Activated CD4-positive, alpha-beta T cell treated with anti-CD3 and anti-CD28 coated beads, Interleukin-2, amount 10 ng/mL, durations not matched to agents 7 days and 5 days (primary cell): ENCODE data around the gene SLC6A8. TPM values are rescaled to one million over a fixed set of nuclear protein-coding genes. Genes with fewer than 3 reads are reported as not detected.
"Not testable (repeated sequence)": the region's sequence is repeated elsewhere in the genome, so short reads cannot be mapped to it uniquely, and the experiment has no call there.

Experiments
- CTCF ChIA-PET: fragments of 350-600 bp; sonication (Branson Sonifier 250); formaldehyde crosslinking; loops from one replicate; lab custom pipeline; 2021; ENCODE audit warnings: antibody characterized with exemption; lab: Charles Lee
- POLR2A ChIA-PET: fragments of 350-600 bp; sonication (Branson Sonifier 250); formaldehyde crosslinking; loops from one replicate; lab custom pipeline; 2021; ENCODE audit warnings: antibody characterized with exemption; lab: Charles Lee
- DNase-seq: peaks from one replicate; pipeline ENCODE4 v3.0.0-alpha.2; 2020
- H3K27ac Mint-ChIP-seq: one replicate; pipeline ENCODE4 v1.8.0; 2021; ENCODE audit warnings: mild to moderate bottlenecking, moderate library complexity, mixed read lengths
- H3K27me3 Mint-ChIP-seq: one replicate; pipeline ENCODE4 v1.8.0; 2021; ENCODE audit warnings: mixed read lengths
- H3K36me3 Mint-ChIP-seq: one replicate; pipeline ENCODE4 v1.8.0; 2021; ENCODE audit warnings: low read depth, mixed read lengths
- H3K4me1 Mint-ChIP-seq: one replicate; pipeline ENCODE4 v1.8.0; 2021; ENCODE audit warnings: mixed read lengths
- H3K4me3 Mint-ChIP-seq: one replicate; pipeline ENCODE4 v1.8.0; 2021; ENCODE audit warnings: mild to moderate bottlenecking, moderate library complexity, mixed read lengths
- H3K9me3 Mint-ChIP-seq: one replicate; pipeline ENCODE4 v1.8.0; 2021; ENCODE audit warnings: mixed read lengths
- total RNA-seq, 2 experiments: library from RNA; stranded (reverse); gene quantifications; one replicate each; pipeline ENCODE4 v1.2.3, GENCODE V29; 2021

SLC6A8 gene
- total RNA-seq, 2 experiments from 2014 or later, result 0.65 to 0.69 TPM

GRCh38 chrX:153739754-153740486 lies 52.2 kb downstream of the SLC6A8 start:
- peak; percentile 40 for DNase-seq
- peaks cover 2% of the 10 kb centered on the region for H3K27me3 Mint-ChIP-seq
- ChIA-PET POLR2A (no interaction called here), CTCF (no interaction called here)
- peak overlapping the region; percentile 91 for H3K27ac Mint-ChIP-seq
- H3K4me3 Mint-ChIP-seq, result peak overlapping the region; percentile 48
- H3K9me3 Mint-ChIP-seq, result no peaks in the 10 kb centered on the region
- peaks cover 38% of the 10 kb centered on the region for H3K4me1 Mint-ChIP-seq
- H3K36me3 Mint-ChIP-seq, result peaks cover 13% of the 10 kb centered on the region

- Mint-ChIP-seq H3K4me1 (peaks cover 30% of the 10 kb centered on the region), H3K36me3 (peaks cover 7% of the 10 kb centered on the region), H3K27ac (peak overlapping the region; percentile 91), H3K27me3 (peaks cover 2% of the 10 kb centered on the region), H3K9me3 (no peaks in the 10 kb centered on the region), H3K4me3 (peak overlapping the region; percentile 48)
- ChIA-PET CTCF (no interaction called here), POLR2A (no interaction called here)
- no peak for DNase-seq
Measured at GRCh38 chrX:153740631-153741222, 53.0 kb downstream of the SLC6A8 start.

GRCh38 chrX:153741446-153741845 lies 53.7 kb downstream of the SLC6A8 start:
- Mint-ChIP-seq H3K4me1 (peaks cover 30% of the 10 kb centered on the region), H3K9me3 (no peaks in the 10 kb centered on the region), H3K27me3 (peaks cover 5% of the 10 kb centered on the region), H3K27ac (peak overlapping the region; percentile 83), H3K36me3 (peaks cover 7% of the 10 kb centered on the region), H3K4me3 (no peak overlapping the region)
- DNase-seq, result no peak
- ChIA-PET POLR2A (no interaction called here), CTCF (no interaction called here)

GRCh38 chrX:153742111-153742510 lies 54.4 kb downstream of the SLC6A8 start:
- peaks cover 30% of the 10 kb centered on the region for H3K4me1 Mint-ChIP-seq
- H3K36me3 Mint-ChIP-seq, POLR2A ChIA-PET, H3K9me3 Mint-ChIP-seq, H3K27me3 Mint-ChIP-seq, H3K27ac Mint-ChIP-seq, CTCF ChIA-PET, H3K4me3 Mint-ChIP-seq, DNase-seq: not testable (repeated sequence)

GRCh38 chrX:153742796-153743467 lies 55.2 kb downstream of the SLC6A8 start:
- CTCF ChIA-PET, DNase-seq, H3K9me3 Mint-ChIP-seq, H3K27me3 Mint-ChIP-seq, H3K4me3 Mint-ChIP-seq, POLR2A ChIA-PET, H3K36me3 Mint-ChIP-seq, H3K27ac Mint-ChIP-seq: not testable (repeated sequence)
- peaks cover 30% of the 10 kb centered on the region for H3K4me1 Mint-ChIP-seq

GRCh38 chrX:153743468-153744209 lies 55.9 kb downstream of the SLC6A8 start:
- H3K9me3 Mint-ChIP-seq, H3K4me3 Mint-ChIP-seq, H3K36me3 Mint-ChIP-seq, H3K27ac Mint-ChIP-seq, POLR2A ChIA-PET, H3K27me3 Mint-ChIP-seq, CTCF ChIA-PET, DNase-seq: not testable (repeated sequence)
- peaks cover 30% of the 10 kb centered on the region for H3K4me1 Mint-ChIP-seq

- no peak for DNase-seq
- peaks cover 9% of the 10 kb centered on the region for H3K27me3 Mint-ChIP-seq
- CTCF ChIA-PET, result no interaction called here
- H3K4me1 Mint-ChIP-seq, result peaks cover 22% of the 10 kb centered on the region
- peaks cover 6% of the 10 kb centered on the region for H3K36me3 Mint-ChIP-seq
- H3K9me3 Mint-ChIP-seq, result no peaks in the 10 kb centered on the region
- no peak overlapping the region for H3K4me3 Mint-ChIP-seq
- peak overlapping the region; percentile 25 for H3K27ac Mint-ChIP-seq
- POLR2A ChIA-PET, result no interaction called here
Measured at GRCh38 chrX:153744210-153745066, 56.7 kb downstream of the SLC6A8 start.

GRCh38 chrX:153745067-153745433 lies 57.3 kb downstream of the SLC6A8 start:
- H3K9me3 Mint-ChIP-seq, H3K27ac Mint-ChIP-seq, POLR2A ChIA-PET, CTCF ChIA-PET, H3K27me3 Mint-ChIP-seq, H3K4me3 Mint-ChIP-seq, H3K36me3 Mint-ChIP-seq, DNase-seq: not testable (repeated sequence)
- H3K4me1 Mint-ChIP-seq, result peaks cover 16% of the 10 kb centered on the region

Other genes with a start within 250 kb of the SLC6A8 start
- 1 to 10 TPM; 3.0 to 3.4 TPM for gene TREX2, start 241.9 kb upstream of the SLC6A8 start, total RNA-seq
- 10 to 100 TPM; 37.6 to 45.9 TPM for gene HAUS7, start 217.3 kb upstream of the SLC6A8 start, total RNA-seq
- not detected for gene BGN, start 192.9 kb upstream of the SLC6A8 start, total RNA-seq
- gene ATP2B3, start 170.3 kb upstream of the SLC6A8 start, total RNA-seq, result under 1 TPM in 1 of 2 experiments, not detected in 1; 0.05 TPM
- 10 to 100 TPM; 22.5 to 23.8 TPM for gene CCNQ, start 88.8 kb upstream of the SLC6A8 start, total RNA-seq
- gene DUSP9, start 40.7 kb upstream of the SLC6A8 start, total RNA-seq, result not detected
- not detected for gene PNCK, start 14.1 kb upstream of the SLC6A8 start, total RNA-seq
- gene BCAP31, start 36.5 kb downstream of the SLC6A8 start, total RNA-seq, result 100 to 1,000 TPM; 142 to 148 TPM
- gene ABCD1, start 36.9 kb downstream of the SLC6A8 start, total RNA-seq, result 10 to 100 TPM; 15.4 to 16.0 TPM
- gene PLXNB3, start 76.3 kb downstream of the SLC6A8 start, total RNA-seq, result under 1 TPM; 0.23 to 0.35 TPM
- not detected for gene SRPK3, start 93.1 kb downstream of the SLC6A8 start, total RNA-seq
- 10 to 100 TPM; 60.1 to 64.8 TPM for gene IDH3G, start 106.4 kb downstream of the SLC6A8 start, total RNA-seq
- 100 to 1,000 TPM; 193 to 203 TPM for gene SSR4, start 106.7 kb downstream of the SLC6A8 start, total RNA-seq
- gene PDZD4, start 142.6 kb downstream of the SLC6A8 start, total RNA-seq, result under 1 TPM; 0.32 to 0.60 TPM
- 1 to 10 TPM; 1.9 to 2.1 TPM for gene L1CAM, start 198.2 kb downstream of the SLC6A8 start, total RNA-seq
- gene AVPR2, start 216.7 kb downstream of the SLC6A8 start, total RNA-seq, result not detected
- gene ARHGAP4, start 238.3 kb downstream of the SLC6A8 start, total RNA-seq, result 100 to 1,000 TPM; 303 to 334 TPM
- 10 to 100 TPM; 72.9 to 83.2 TPM for gene NAA10, start 247.1 kb downstream of the SLC6A8 start, total RNA-seq